HG03432 (cell line): ENCODE data around the gene ACTA2.
A peak's percentile ranks its signal among the peaks of the same experiment; 100 is the strongest.

Experiments
- ATAC-seq: cut with Tn5 transposase; IDR thresholded peaks from one replicate; pipeline ENCODE4 v1.9.1; 2021; ENCODE audit warnings: mild to moderate bottlenecking, moderate library complexity; ENCODE audit not compliant: unreplicated experiment

The ACTA2 gene

DNA sequence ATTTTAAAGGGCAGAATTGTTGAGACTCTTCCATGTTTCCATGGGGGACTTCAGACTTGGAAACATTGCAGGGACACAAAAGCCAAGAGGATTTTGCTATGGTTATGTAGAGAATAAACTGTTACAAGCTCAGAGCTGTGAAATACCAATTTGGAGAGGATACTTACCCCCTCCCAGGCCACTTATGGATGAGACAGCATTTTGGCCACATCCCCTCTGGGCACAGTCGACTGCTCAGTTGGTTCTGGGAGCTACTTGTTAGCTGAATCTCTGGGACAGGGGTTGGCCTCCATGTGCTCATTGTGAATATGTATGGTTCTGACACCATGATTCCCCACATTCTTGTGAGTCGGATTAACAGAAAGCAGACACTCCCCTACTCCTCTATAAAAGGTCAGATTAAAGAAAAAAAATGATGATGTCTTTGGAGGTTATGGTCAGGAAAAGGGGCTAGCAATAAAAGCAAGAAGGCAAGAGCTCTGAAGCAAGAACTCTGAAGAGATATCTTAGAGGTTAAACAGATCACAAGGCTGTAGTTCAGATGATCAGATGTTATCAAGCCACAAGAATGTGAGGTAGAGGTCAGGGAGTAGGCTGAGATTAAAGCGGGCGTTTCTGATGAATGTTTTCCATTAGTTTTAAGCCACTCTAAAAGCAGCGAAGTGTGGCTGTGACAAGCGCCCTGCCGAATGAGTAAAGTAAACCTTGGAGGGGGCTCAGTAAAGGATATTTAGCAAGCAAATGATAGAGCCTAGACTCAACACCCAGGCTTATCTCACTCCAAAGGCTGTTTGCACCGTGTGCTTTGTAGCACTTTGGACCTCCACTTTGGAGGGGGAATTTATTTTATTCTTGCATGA lies 55.3 kb downstream of the ACTA2 start:
- ATAC-seq = no peak

DNA sequence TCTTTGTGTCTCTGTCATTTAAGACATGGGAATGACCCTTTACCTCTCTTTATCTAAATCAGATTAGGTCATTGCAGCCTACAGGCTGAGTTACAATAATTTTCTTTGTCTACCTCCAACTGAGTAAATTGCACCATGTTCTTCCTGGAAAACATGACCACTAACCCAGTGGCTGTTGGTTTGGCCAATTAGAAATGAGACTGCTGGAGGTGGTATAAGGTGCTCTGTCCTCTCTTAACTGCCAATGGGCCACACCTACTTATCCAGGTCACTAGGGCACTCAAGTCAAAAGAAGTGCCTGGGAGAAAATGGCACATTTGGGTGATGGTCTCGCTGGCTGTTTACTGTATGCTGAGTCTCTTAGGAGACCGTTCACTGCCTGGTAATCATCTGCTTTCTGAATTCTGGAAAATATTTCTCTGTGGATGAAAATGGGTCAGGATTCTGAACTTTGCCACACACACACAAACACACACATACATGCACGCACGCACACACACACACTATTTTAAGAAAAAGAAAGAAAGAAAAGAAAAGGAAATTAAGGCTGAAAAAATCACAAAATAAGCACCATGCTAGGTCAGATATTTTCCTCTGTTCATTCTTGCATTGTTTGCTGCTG lies 56.1 kb downstream of the ACTA2 start:
- no peak for ATAC-seq

DNA sequence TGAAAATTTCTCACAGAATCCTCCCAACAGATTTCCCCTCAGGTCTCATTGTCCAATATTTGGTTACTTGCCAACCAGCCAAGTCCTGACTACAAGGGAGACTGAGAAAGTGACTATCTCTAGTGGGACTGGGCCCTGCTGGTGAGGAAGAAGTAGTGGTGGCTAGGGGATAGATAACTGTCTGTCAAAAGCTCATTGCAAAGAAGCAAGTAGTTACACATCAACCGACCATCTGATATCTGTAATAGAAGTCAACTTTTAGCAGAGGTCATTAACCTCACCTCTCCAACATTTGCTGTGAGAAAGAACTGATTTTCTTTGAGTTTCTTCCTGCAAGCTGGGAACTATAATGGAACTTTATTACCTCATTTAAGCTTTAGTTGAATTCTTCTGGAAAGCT lies 57.3 kb downstream of the ACTA2 start:
- no peak for ATAC-seq

DNA sequence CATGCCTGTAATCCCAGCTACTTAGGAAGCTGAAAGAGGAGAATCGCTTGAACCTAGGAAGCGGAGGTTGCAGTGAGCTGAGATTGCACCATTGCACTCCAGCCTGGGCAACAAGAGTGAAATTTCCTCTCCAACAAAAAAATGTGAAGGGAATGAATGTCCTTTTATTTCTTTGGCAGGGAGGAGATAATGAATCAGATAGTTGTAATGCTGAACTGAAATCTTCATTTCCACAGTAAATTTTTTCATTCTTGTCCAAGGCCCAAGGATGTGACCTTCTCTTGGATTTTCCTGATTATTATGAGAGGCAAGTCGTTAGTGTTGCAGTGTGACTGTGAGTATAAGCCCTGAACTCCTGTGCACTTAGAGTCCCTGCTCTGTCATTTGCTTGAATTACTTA lies 59.0 kb downstream of the ACTA2 start:
- ATAC-seq = no peak

DNA sequence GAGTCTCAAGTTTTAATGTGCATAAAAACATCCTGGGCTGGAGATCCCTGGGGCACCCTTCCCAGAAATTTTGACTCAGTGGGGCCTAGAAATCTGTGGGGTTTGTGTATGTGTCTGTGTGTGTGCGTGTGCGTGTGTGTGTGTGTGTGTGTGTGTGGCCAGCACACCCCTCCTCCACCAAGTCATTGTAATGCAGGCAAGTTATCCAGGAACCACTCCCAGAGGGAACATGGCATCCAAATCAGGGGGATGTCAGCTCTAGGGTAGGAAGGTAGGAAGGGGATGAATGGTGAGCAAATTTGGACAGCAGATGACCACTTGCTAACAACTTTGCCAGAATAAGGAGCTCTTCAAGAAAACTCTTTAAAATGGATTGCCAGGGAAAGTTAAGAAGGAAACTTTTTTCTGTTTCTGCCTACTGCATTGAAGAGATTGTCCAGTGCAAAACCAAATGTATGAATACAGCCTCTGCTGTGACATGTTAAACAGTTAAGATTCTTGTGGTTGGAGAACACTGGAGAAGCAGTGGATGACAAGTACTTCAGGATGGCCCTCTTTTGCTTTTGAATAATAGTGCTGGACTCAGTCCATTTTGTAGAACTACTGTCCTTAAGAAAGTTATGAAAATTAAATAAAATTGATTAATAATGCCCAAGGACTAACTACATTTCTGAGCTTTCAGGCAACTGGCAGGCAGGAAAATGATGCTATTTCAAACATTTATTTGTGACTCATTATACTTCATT lies 60.2 kb downstream of the ACTA2 start:
- ATAC-seq = no peak

DNA sequence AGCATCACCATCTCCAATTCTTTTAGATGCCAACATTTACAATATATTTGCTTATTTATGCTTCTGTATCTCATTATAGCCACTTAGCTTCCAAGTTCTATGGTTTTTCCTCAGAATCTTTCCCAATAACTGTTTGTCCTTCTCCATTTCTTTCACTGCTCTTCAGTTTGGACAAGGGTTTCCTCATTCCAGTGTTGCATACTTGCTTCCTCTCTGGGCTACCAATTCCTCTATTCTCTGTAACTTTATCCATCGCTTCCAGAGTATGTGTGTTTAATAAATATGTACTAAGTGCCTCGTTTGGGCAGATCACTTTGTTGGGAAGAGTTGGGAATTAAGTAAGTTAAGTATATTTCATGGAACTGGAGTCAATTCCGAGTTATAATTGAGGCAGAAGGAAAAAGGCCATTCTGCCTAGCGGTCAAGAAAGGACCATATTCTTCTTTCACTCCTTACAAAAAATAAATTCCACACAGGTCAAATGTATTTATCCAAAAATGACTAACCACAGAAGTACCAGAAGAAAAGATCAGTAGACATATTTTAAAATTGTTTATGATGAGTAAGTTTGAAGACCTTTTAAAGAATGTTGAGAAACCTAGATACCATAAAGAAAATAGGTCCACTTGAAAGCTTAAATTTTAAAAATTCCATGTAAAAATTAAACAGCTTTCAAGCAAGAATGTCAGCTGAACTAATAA lies 61.7 kb downstream of the ACTA2 start:
- ATAC-seq = no peak

DNA sequence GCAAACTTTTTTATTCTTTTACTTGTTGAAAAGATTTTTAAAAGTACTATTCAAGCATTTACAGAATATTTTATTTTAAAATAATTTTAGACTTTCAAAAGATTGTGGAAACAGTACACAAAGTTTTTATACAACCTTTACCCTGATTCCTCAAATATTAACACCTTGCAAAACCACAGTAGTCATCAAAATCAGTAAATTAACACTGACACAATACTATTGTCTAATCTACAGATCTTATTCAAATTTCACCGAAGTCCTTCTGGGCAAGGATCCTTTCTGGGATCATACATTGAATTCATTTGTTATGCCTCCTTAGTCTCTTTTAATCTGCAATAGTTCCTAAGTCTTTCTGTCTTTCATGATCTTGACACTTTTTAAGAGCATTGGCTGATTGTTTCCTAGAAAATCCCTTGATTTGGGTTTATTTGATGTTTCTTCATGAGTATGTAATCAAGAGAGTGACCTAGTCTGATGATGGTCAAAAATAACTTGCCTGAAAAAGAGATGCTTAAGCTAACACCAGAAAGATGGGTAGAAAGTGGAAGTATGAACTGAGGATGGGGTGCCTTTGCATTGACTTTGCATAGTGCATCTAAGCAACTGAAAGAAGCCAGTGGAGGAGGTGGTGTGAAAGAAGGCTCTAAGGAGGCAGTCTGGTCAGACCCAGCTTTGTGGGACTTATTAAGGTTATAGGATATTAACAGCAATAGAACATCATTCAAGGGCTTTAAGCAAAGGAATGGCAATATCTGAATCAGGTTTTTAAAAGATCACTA lies 62.8 kb downstream of the ACTA2 start:
- ATAC-seq = peak; percentile 76

DNA sequence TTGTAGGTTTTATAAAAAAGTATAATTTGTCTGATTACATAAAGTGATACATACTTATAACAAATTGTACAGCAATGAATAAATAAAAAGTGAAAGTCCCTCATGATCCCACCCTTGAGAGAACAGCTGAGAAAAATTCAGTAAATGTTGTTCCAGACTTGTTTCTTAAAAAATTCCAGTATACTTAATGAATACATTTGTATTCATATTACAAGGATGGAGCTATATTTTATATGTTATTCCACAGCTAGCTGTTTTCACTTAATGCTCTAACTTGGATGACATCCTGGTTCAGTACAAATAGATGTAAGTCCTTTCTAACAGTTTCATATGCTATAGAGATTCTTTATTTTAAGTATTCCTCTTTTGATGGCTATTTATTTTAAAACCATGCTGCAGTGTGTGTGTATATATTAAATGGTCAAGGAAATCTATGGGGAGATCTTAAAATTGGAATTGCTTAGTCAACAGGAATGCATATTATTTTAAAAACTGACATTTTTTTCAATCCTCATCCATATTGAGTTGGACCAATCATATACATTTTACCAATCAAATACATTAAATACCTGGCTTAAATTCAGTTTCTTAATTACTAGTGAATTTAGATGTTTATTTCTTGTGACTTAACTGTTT lies 63.6 kb downstream of the ACTA2 start:
- no peak for ATAC-seq

DNA sequence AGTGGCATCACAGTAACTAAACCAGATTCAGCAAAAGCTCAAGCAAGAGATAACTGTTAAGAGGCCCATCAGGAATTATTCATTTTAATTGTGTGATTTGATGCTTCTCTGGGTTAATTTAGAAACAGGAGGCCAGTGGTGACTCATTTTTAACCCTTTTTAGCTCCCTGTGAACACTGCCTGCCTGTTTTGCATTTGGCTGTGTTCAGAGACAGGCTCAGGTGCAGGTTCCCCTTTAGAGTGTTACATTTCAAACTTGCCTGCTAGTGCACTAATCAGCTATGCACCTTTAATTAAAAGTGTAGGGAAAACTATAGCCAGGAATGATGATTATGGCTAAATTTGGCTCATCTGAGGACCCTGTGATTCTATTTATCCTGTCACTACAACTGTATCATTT lies 66.0 kb downstream of the ACTA2 start:
- peak; percentile 71 for ATAC-seq
